T-cell (primary cell): ENCODE measurements around the gene FLVCR2. TPM values are rescaled to one million over a fixed set of nuclear protein-coding genes. Genes with fewer than 3 reads are reported as not detected.

Experiments used
- ATAC-seq, 4 experiments: fragments of 200-7000 bp in 3 of 4; fragments of 150-1000 bp in 1 of 4; cut with Tn5 transposase; replicated peaks in 1 of 4; 1 replicate in 3 of 4; 2 replicates in 1 of 4; pipeline ENCODE4 v1.10.0; 2021; ENCODE audit warnings: moderate library complexity in 3 of 4, mild to moderate bottlenecking in 2 of 4, moderate number of reproducible peaks in 1 of 4
- CTCF ChIA-PET, 2 donors: fragments of 300-600 bp; sonication (Branson Sonifier 250); formaldehyde crosslinking; loops; one replicate each; lab custom pipeline; 2022; ENCODE audit warnings: antibody characterized with exemption in 2 of 2; lab: Charles Lee
- POLR2A ChIA-PET, 2 donors: fragments of 300-600 bp; sonication (Branson Sonifier 250); formaldehyde crosslinking; loops; one replicate each; lab custom pipeline; 2022; ENCODE audit warnings: antibody characterized with exemption in 2 of 2; lab: Charles Lee
- DNase-seq, 35 experiments: peaks; one replicate each; pipeline versions ENCODE4 v3.0.0 to v3.0.0-alpha.2; 2013 to 2023
- H3K27ac ChIP-seq: one replicate; pipeline ENCODE4 v1.5.1; 2013; ENCODE audit warnings: low read length
- H3K27me3 ChIP-seq, 2 experiments: replicated peaks in 1 of 2; 1 replicate in 1 of 2; 2 replicates in 1 of 2; pipeline versions ENCODE4 v1.6.1 to v1.7.0; 2013; ENCODE audit warnings: low read length in 1 of 2, mixed read lengths in 1 of 2; ENCODE audit not compliant: control insufficient read depth in 2 of 2, insufficient read depth in 2 of 2; ENCODE audit errors: extremely low read depth in 1 of 2
- H3K36me3 ChIP-seq, 2 donors: 1 replicate in 1 of 2; 2 replicates in 1 of 2; pipeline versions ENCODE4 v1.6.1 to v1.7.0; 2013; ENCODE audit warnings: low read length in 1 of 2; ENCODE audit not compliant: control insufficient read depth in 2 of 2, insufficient read depth in 1 of 2; ENCODE audit errors: extremely low read depth in 1 of 2
- H3K4me1 ChIP-seq, 2 experiments: 1 replicate in 1 of 2; 2 replicates in 1 of 2; pipeline versions ENCODE4 v1.6.1 to v1.7.0; 2013; ENCODE audit warnings: low read length in 2 of 2, mixed read lengths in 1 of 2; ENCODE audit not compliant: insufficient read depth in 2 of 2, control insufficient read depth in 1 of 2; ENCODE audit errors: extremely low read depth in 1 of 2
- H3K4me3 ChIP-seq, 2 donors: 1 replicate in 1 of 2; 2 replicates in 1 of 2; pipeline versions ENCODE4 v1.5.1 to v1.7.0; 2013; ENCODE audit warnings: mild to moderate bottlenecking in 2 of 2, low read length in 1 of 2, moderate library complexity in 1 of 2; ENCODE audit not compliant: control insufficient read depth in 1 of 2; ENCODE audit errors: extremely low read depth in 1 of 2
- H3K9me3 ChIP-seq: 2 replicates; pipeline ENCODE4 v1.7.0; 2013
- H3K27ac Mint-ChIP-seq, 2 donors: one replicate each; pipeline ENCODE4 v1.8.0; 2020 to 2021; ENCODE audit warnings: mild to moderate bottlenecking in 2 of 2, mixed read lengths in 2 of 2
- H3K27me3 Mint-ChIP-seq, 2 donors: one replicate each; pipeline ENCODE4 v1.8.0; 2021 to 2022; ENCODE audit warnings: mixed read lengths in 2 of 2
- H3K36me3 Mint-ChIP-seq: one replicate; pipeline ENCODE4 v1.8.0; 2021; ENCODE audit warnings: mixed read lengths
- H3K4me1 Mint-ChIP-seq, 3 donors: one replicate each; pipeline ENCODE4 v1.8.0; 2020 to 2022; ENCODE audit warnings: mixed read lengths in 3 of 3, mild to moderate bottlenecking in 1 of 3
- H3K4me3 Mint-ChIP-seq, 3 donors: one replicate each; pipeline ENCODE4 v1.8.0; 2020 to 2022; ENCODE audit warnings: mild to moderate bottlenecking in 3 of 3, mixed read lengths in 3 of 3, moderate library complexity in 3 of 3
- H3K9me3 Mint-ChIP-seq, 3 donors: one replicate each; pipeline ENCODE4 v1.8.0; 2020 to 2022; ENCODE audit warnings: mixed read lengths in 3 of 3
- WGBS: methylation state at CpG from one replicate; pipeline ENCODE4 v1.1.5; 2013; ENCODE audit warnings: missing lambda C conversion rate; ENCODE audit not compliant: insufficient coverage; 5-methylcytosine and 5-hydroxymethylcytosine counted together
- total RNA-seq, 35 experiments: library from RNA in 6 of 35; stranded (reverse) in 6 of 35; fragments of 120-200 nt in 1 of 35; gene quantifications; one replicate each; pipeline versions ENCODE4 v1.2.1 to v1.2.4 and lab custom pipeline; 2013 to 2026

The FLVCR2 gene
- total RNA-seq (1 to 10 TPM; 1.1 to 7.1 (median 3.1) TPM), total RNA-seq (lab: John Stamatoyannopoulos, UW) (0.44 to 25.5 (median 4.4) reads per million in 29 experiments)
- total RNA-seq (2013) = 1.1 TPM

GRCh38 chr14:75578102-75578785 is at the start of gene FLVCR2:
FLVCR2 (plus strand) TSS chr14:75578620; CDS start chr14:75578973, 353 bp downstream.
- Mint-ChIP-seq H3K4me1 (peaks cover 4 to 11% (median 7%) of the 10 kb centered on the region in 3 donors), H3K4me3 (no peak within 1 kb of the TSS), H3K9me3 (no peaks in the 10 kb centered on the region), H3K27ac (peak within 1 kb of the TSS; percentile 77 to 86), H3K36me3 (no peaks in the 10 kb centered on the region), H3K27me3 (no peaks in the 10 kb centered on the region)
- no peaks in the 10 kb centered on the region for H3K9me3 ChIP-seq
- POLR2A ChIA-PET = interaction anchor here in 1 of 2 donors (0.5 to 0.6 kb wide), 2 partner anchors 46 to 522 kb away, joined by 3 to 4 read pairs; no protein-coding TSS in a partner anchor
- DNase-seq = peak in 33 of 35 experiments; percentile 16 to 73 (median 44)
- peak; percentile 73 to 80 (median 78) for ATAC-seq
- WGBS = under 1% methylated on average over 41 of the region's 49 CpGs
- H3K27me3 ChIP-seq = peaks cover 0 to 2% of the 10 kb centered on the region in 2 experiments
- H3K4me1 ChIP-seq = peaks cover 7 to 26% of the 10 kb centered on the region in 2 experiments
- H3K36me3 ChIP-seq = no peaks in the 10 kb centered on the region
- CTCF ChIA-PET = interaction anchor here (0.6 to 4.9 kb wide), 16 partner anchors 9 to 1710 kb away, joined by 3 to 89 read pairs (median 4); partner anchors contain the start of genes ERG28 (in 1 of the 2), TGFB3 (in 1 of the 2) and TTLL5 (in 1 of the 2)
- peak within 1 kb of the TSS; percentile 74 to 86 for H3K4me3 ChIP-seq
- H3K27ac ChIP-seq = peak within 1 kb of the TSS; percentile 36

GRCh38 chr14:75531256-75531655 is 47.2 kb upstream of the FLVCR2 start:
- Histone ChIP-seq H3K4me3 (no peak overlapping the region), H3K27me3 (no peaks in the 10 kb centered on the region), H3K36me3 (peaks cover 0 to 41% of the 10 kb centered on the region in 2 donors), H3K27ac (peak overlapping the region; percentile 37), H3K4me1 (peaks cover 0 to 32% of the 10 kb centered on the region in 2 experiments), H3K9me3 (no peaks in the 10 kb centered on the region)
- Mint-ChIP-seq H3K27me3 (no peaks in the 10 kb centered on the region), H3K4me3 (no peak overlapping the region), H3K4me1 (peaks cover 60 to 72% (median 69%) of the 10 kb centered on the region in 3 donors), H3K9me3 (no peaks in the 10 kb centered on the region), H3K27ac (peak overlapping the region; percentile 47 to 68), H3K36me3 (peaks cover 54% of the 10 kb centered on the region)
- ChIA-PET POLR2A (no interaction called here), CTCF (interaction anchor here in 1 of 2 donors (0.9 to 1.4 kb wide), 2 partner anchors 12 to 35 kb away, joined by 3 to 5 read pairs; no protein-coding TSS in a partner anchor)
- WGBS = 72% methylated on average over 3 of the region's 3 CpGs
- DNase-seq = no peak
- no peak for ATAC-seq

GRCh38 chr14:75531660-75532317 is 46.6 kb upstream of the FLVCR2 start:
- POLR2A ChIA-PET = interaction anchor here in 1 of 2 donors (0.6 kb wide), 1 partner anchor 47 kb away, joined by 3 read pairs; the partner anchor contains the start of gene FLVCR2
- Histone ChIP-seq H3K9me3 (no peaks in the 10 kb centered on the region), H3K27ac (peak overlapping the region; percentile 37), H3K36me3 (peaks cover 0 to 41% of the 10 kb centered on the region in 2 donors), H3K4me1 (peaks cover 0 to 29% of the 10 kb centered on the region in 2 experiments), H3K4me3 (no peak overlapping the region), H3K27me3 (no peaks in the 10 kb centered on the region)
- DNase-seq (no peak), ATAC-seq (no peak)
- H3K36me3 Mint-ChIP-seq = peaks cover 51% of the 10 kb centered on the region
- H3K4me1 Mint-ChIP-seq = peaks cover 55 to 70% (median 64%) of the 10 kb centered on the region in 3 donors
- no peaks in the 10 kb centered on the region for H3K9me3 Mint-ChIP-seq
- 97% methylated on average over 4 of the region's 5 CpGs for WGBS
- no peaks in the 10 kb centered on the region for H3K27me3 Mint-ChIP-seq
- CTCF ChIA-PET = interaction anchor here in 1 of 2 donors (0.9 to 1.4 kb wide), 2 partner anchors 11 to 34 kb away, joined by 3 to 5 read pairs; no protein-coding TSS in a partner anchor
- peak overlapping the region; percentile 47 to 68 for H3K27ac Mint-ChIP-seq
- H3K4me3 Mint-ChIP-seq = no peak overlapping the region

- ChIA-PET POLR2A (no interaction called here), CTCF (no interaction called here)
- H3K9me3 Mint-ChIP-seq = no peaks in the 10 kb centered on the region
- DNase-seq (no peak), ATAC-seq (no peak)
- no peaks in the 10 kb centered on the region for H3K9me3 ChIP-seq
- H3K27ac ChIP-seq = peak overlapping the region; percentile 47
- peaks cover 0 to 29% of the 10 kb centered on the region in 2 experiments for H3K4me1 ChIP-seq
- H3K27me3 ChIP-seq = no peaks in the 10 kb centered on the region
- peaks cover 0 to 33% of the 10 kb centered on the region in 2 donors for H3K36me3 ChIP-seq
- H3K36me3 Mint-ChIP-seq = peaks cover 42% of the 10 kb centered on the region
- no peaks in the 10 kb centered on the region for H3K27me3 Mint-ChIP-seq
- H3K4me1 Mint-ChIP-seq = peaks cover 41 to 67% (median 59%) of the 10 kb centered on the region in 3 donors
- peak overlapping the region; percentile 79 to 81 for H3K27ac Mint-ChIP-seq
- H3K4me3 Mint-ChIP-seq = no peak overlapping the region
- 67% methylated on average over 1 of the region's 5 CpGs for WGBS
- H3K4me3 ChIP-seq = no peak overlapping the region
Measured at GRCh38 chr14:75533791-75534555, 44.4 kb upstream of the FLVCR2 start.

- peaks cover 0 to 26% of the 10 kb centered on the region in 2 donors for H3K36me3 ChIP-seq
- H3K36me3 Mint-ChIP-seq = peaks cover 36% of the 10 kb centered on the region
- no peaks in the 10 kb centered on the region for H3K27me3 Mint-ChIP-seq
- no peak for DNase-seq
- 89% methylated on average over 1 of the region's 5 CpGs for WGBS
- H3K4me3 ChIP-seq = no peak overlapping the region
- ATAC-seq = no peak
- H3K9me3 ChIP-seq = no peaks in the 10 kb centered on the region
- H3K4me1 ChIP-seq = peaks cover 0 to 42% of the 10 kb centered on the region in 2 experiments
- POLR2A ChIA-PET = interaction anchor here in 1 of 2 donors (0.6 kb wide), 1 partner anchor 8 kb away, joined by 3 read pairs; no protein-coding TSS in a partner anchor
- CTCF ChIA-PET = interaction anchor here (0.6 to 1.1 kb wide), 5 partner anchors 9 to 229 kb away, joined by 3 to 5 read pairs (median 3); no protein-coding TSS in a partner anchor
- H3K9me3 Mint-ChIP-seq = no peaks in the 10 kb centered on the region
- H3K27ac Mint-ChIP-seq = peak overlapping the region; percentile 70 to 87
- peak overlapping the region; percentile 4 for H3K27ac ChIP-seq
- H3K27me3 ChIP-seq = no peaks in the 10 kb centered on the region
- H3K4me1 Mint-ChIP-seq = peaks cover 51 to 76% (median 70%) of the 10 kb centered on the region in 3 donors
- no peak overlapping the region for H3K4me3 Mint-ChIP-seq
Measured at GRCh38 chr14:75535164-75535898, 43.1 kb upstream of the FLVCR2 start.
